Cardiac fibroblast (primary cell): Measurements from ENCODE around the gene PAM.
A peak's percentile ranks its signal among the peaks of the same experiment; 100 is the strongest.
"Not testable (repeated sequence)": the region's sequence is repeated elsewhere in the genome, so short reads cannot be mapped to it uniquely, and the experiment has no call there.

Source experiments
- DNase-seq, 2 donors: peaks; one replicate each; pipeline versions ENCODE4 v3.0.0 to v3.0.0-alpha.2; 2010; ENCODE audit warnings: low read depth in 2 of 2
- H3K4me3 ChIP-seq, 2 donors: replicated peaks in 1 of 2; 1 replicate in 1 of 2; 2 replicates in 1 of 2; pipeline ENCODE4 v1.5.1; 2011; ENCODE audit warnings: low read depth in 2 of 2, low read length in 2 of 2, mild to moderate bottlenecking in 2 of 2, moderate library complexity in 1 of 2
- TF ChIP-seq, protein P1 (sequence below): IDR thresholded peaks from one replicate; pipeline ENCODE4 v1.5.1; 2011; ENCODE audit warnings: low read depth, mild to moderate bottlenecking, low read length, inconsistent platforms

PAM gene

DNA sequence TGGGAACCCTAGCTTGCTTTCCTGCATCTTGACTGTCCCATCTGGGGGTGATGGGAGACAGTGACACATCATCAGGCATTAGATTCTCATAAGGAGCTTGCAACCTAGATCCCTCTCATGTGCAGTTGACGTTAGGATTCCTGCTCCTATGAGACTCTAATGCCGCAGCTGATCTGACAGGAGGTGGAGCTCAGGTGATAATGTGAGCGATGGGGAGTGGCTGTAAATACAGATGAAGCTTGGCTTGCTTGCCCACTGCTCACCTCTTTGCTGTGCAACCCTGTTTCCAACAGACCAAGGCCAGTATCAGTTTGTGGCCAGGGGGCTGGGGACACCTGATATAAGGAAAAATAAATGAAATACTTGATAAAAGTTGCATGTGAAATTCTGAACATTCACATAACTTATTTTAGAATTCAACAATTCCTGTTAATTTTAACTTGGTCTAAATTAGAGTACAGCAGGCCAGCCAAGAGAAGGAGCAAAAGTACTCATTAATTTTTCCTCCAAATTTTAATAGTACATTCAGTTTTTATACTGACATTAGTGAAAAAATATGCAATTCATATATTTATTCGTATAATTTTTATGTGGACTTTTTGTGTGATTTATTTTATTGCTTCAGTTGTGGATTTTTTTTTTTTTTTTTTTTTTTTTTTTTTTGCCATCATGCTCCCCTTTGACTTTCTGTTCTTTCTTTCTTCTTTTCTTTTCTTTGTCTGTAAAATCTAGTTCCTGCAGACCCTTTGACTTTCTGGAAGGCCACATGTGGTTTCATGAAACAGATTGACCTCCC is 11.4 kb downstream of the PAM start:
- DNase-seq: no peak
- TF ChIP-seq, protein P1, sequence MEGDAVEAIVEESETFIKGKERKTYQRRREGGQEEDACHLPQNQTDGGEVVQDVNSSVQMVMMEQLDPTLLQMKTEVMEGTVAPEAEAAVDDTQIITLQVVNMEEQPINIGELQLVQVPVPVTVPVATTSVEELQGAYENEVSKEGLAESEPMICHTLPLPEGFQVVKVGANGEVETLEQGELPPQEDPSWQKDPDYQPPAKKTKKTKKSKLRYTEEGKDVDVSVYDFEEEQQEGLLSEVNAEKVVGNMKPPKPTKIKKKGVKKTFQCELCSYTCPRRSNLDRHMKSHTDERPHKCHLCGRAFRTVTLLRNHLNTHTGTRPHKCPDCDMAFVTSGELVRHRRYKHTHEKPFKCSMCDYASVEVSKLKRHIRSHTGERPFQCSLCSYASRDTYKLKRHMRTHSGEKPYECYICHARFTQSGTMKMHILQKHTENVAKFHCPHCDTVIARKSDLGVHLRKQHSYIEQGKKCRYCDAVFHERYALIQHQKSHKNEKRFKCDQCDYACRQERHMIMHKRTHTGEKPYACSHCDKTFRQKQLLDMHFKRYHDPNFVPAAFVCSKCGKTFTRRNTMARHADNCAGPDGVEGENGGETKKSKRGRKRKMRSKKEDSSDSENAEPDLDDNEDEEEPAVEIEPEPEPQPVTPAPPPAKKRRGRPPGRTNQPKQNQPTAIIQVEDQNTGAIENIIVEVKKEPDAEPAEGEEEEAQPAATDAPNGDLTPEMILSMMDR: no peak
- H3K4me3 ChIP-seq: no peak overlapping the region

DNA sequence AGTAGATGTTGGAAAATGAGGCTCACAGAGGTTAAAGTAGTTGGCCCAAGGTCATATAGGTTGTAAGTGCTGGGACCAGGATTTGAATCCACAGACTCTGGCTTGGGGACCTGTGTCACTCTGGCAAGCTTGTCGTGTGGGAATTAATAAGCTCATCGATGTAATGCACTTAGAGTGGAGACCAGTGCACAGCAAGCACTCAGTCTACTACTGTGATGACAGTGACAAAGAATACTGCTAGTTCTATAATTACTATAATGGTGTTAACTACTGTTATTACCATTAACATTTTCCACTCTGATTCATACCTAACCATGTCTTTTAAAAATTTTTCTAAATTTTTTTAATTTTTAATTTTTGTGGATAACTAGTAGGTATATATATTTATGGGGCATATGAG is 12.8 kb downstream of the PAM start:
- H3K4me3 ChIP-seq: no peak overlapping the region
- TF ChIP-seq, protein P1: no peak
- no peak for DNase-seq

DNA sequence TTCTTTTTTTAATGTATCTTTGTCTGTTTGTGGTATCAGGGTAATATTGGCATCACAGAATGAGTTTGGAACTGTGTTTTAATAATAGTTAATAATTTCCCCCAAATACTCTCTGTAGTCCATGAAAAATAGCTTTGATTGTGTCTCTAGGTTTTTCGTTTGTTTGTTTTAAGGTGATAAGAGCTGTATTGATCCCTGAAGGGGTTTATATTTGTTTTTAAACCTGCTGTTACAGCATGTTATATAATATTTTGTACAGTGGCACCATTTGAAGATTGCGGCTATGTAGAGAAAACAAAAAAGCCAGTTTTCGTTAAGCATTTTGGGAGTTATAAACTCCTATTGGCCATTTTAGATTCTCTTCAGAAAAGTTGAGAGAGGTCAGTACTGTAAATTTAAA is 15.7 kb downstream of the PAM start:
- no peak for DNase-seq
- TF ChIP-seq, protein P1: no peak
- H3K4me3 ChIP-seq: no peak overlapping the region

DNA sequence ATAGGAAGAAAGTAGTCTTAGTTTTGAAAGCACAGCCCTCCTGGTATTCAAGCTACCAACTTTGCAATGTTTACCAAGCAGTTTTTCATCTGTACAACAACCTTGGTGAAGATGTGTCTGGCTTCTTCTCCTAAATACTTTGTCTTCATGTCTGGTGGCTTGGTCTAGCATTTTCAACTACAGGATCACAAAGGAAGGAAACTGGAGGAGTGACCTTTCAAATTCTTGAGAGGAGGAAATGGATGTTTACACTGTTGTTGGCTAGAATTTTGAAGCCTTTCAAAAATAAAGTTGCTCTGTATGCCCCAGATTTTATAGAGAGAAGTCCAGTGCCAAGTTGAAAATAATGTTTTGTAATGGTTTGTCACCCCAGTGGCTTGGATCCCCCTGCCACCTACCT is 16.3 kb downstream of the PAM start:
- TF ChIP-seq, protein P1: no peak
- peak in 1 of 2 donors; percentile 43 for DNase-seq
- H3K4me3 ChIP-seq: no peak overlapping the region

DNA sequence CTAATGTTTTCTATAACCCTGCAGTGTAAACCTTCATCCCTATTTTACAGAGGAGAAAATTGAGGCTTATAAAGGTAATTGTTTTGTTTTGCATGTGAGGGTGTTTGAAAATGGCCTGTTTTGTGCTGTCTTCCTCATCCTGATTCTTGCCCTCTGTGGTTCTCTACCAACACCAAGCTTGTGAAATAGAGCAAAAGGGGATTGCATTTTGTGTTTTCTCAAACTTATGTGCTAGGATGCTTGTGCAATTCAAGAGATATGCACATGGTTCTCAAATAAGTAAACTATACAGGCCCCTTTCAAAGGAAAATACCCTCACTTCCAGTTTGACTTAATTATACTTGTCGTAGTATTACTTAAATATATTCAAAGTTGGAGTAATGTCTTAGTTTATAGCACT is 17.2 kb downstream of the PAM start:
- H3K4me3 ChIP-seq: no peak overlapping the region
- peak in 1 of 2 donors; percentile 43 for DNase-seq

DNA sequence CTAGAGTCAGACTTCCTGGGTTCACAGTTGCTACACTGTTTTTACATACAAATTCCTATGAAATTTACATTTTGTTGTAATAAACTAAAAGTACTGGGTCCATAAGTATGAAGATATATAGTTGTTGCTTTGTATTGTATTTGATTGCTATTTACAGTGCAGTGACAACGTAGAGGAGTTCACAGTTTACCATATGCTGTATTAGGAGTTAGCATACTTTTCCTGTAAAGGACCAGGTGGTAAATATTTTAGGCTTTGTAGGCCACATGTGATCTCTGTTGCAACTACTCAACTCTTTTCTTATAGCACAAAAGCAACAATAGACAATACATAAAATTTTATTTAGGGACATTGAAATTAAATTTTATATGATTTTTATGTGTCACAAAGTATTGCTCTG is 18.0 kb downstream of the PAM start:
- DNase-seq: no peak
- TF ChIP-seq, protein P1: no peak

More for the DNA sequence above, 17.2 kb downstream of the PAM start:
- TF ChIP-seq, protein P1: no peak

DNA sequence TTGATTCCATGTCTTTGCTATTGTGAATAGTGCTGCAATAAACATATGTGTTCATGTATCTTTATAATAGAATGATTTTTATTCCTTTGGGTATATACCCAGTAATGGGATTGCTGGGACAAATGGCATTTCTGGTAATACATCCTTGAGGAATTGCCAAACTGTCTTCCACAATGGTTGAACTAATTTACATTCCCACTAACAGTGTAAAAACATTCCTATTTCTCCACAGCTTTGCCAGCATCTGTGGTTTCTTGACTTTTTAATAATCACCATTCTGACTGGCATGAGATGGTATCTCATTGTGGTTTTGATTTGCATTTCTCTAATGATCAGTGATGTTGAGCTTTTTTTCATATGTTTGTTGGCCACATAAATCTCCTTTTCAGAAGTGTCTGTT is 20.7 kb downstream of the PAM start:
- not testable (repeated sequence) for DNase-seq, H3K4me3 ChIP-seq

More for the DNA sequence above, 18.0 kb downstream of the PAM start:
- H3K4me3 ChIP-seq: no peak overlapping the region
